ENCODE data around the gene MAN1A2.

Gene MAN1A2

DNA sequence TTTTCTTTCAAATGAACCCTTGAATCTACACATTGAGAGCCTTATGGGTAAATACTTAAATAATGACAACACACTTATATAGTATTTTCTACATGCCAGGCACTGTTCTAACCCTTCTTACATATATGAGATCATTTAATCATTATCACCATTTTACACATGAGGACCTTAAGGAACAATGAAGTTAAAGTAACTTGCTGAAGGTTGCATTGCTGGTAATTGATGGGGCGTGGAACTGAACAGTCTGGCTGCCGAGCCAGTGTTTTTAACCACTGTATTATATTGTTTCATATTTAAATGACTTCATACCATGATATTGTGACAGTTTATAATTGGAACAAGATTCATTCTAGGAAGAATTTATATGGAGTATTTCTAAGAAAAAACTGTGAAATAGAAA lies 126.7 kb downstream of the MAN1A2 start:
- no peaks in the 10 kb centered on the region for H3K4me1 ChIP-seq (ENCODE audit: insufficient read depth, low read length)
- ATAC-seq (ENCODE audit: insufficient read depth, low read depth): no peak
- no peak for TF ChIP-seq CTCF (IDR thresholded peaks at IDR 0.05; ENCODE audit: borderline replicate concordance, extremely low read depth, low read length, poor library complexity, severe bottlenecking)
- no peak for TF ChIP-seq EZH2 (IDR thresholded peaks at IDR 0.05; ENCODE audit: borderline replicate concordance, low read depth, low read length, severe bottlenecking)
- no peaks in the 10 kb centered on the region for H3K27me3 ChIP-seq (ENCODE audit: insufficient read depth, low read length, poor library complexity)
- H3K9ac ChIP-seq (ENCODE audit: low read depth, low read length): no peak overlapping the region
- no peaks in the 10 kb centered on the region for H4K20me1 ChIP-seq (ENCODE audit: insufficient read depth, low read length)
- no peak overlapping the region for H2AFZ ChIP-seq (ENCODE audit: low read depth, low read length)
- H3K9me3 ChIP-seq (ENCODE audit: insufficient read depth, low read length, severe bottlenecking): no peaks in the 10 kb centered on the region
- H3K4me3 ChIP-seq (ENCODE audit: low read depth in 1 of 2, low read length in 2 of 2): no peak overlapping the region
- no peak overlapping the region for H3K27ac ChIP-seq (ENCODE audit: low read length)
- no peaks in the 10 kb centered on the region for H3K36me3 ChIP-seq (ENCODE audit: insufficient read depth, low read length)
- no peak for DNase-seq
- no peaks in the 10 kb centered on the region for H3K79me2 ChIP-seq (ENCODE audit: insufficient read depth, low read length)
- H3K4me2 ChIP-seq (ENCODE audit: insufficient read depth, low read length): no peak overlapping the region

DNA sequence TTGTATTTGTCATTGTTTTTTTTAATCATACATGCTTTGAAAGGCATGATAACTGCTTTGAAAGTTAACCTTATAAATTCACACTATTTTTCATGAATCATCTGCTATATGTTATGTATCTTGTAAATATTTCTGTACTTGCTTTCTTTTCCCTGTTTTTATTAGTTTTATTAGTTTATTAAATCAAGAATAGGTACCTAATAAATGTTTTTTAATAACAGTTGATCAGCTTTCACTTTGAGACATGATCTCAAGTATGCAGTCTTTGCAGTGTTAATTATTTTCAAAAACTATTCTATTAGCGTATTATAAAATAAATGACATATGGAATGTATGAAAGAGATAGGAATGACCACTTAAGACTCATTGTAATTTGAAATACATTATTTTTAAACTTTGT lies 127.8 kb downstream of the MAN1A2 start:
- Histone ChIP-seq H2AFZ (ENCODE audit: low read depth, low read length) (no peak overlapping the region), H3K4me1 (ENCODE audit: insufficient read depth, low read length) (no peaks in the 10 kb centered on the region), H3K9ac (ENCODE audit: low read depth, low read length) (no peak overlapping the region), H3K27me3 (ENCODE audit: insufficient read depth, low read length, poor library complexity) (no peaks in the 10 kb centered on the region), H3K79me2 (ENCODE audit: insufficient read depth, low read length) (no peaks in the 10 kb centered on the region), H3K36me3 (ENCODE audit: insufficient read depth, low read length) (peaks cover 4% of the 10 kb centered on the region; the same call in 1 of the 2 replicates), H3K4me2 (ENCODE audit: insufficient read depth, low read length) (no peak overlapping the region), H4K20me1 (ENCODE audit: insufficient read depth, low read length) (no peaks in the 10 kb centered on the region), H3K27ac (ENCODE audit: low read length) (no peak overlapping the region), H3K9me3 (ENCODE audit: insufficient read depth, low read length, severe bottlenecking) (no peaks in the 10 kb centered on the region), H3K4me3 (ENCODE audit: low read depth in 1 of 2, low read length in 2 of 2) (no peak overlapping the region)
- DNase-seq (no peak), ATAC-seq (ENCODE audit: insufficient read depth, low read depth) (no peak)
- no peak for TF ChIP-seq CTCF (IDR thresholded peaks at IDR 0.05; ENCODE audit: borderline replicate concordance, extremely low read depth, low read length, poor library complexity, severe bottlenecking)
- TF ChIP-seq EZH2 (IDR thresholded peaks at IDR 0.05; ENCODE audit: borderline replicate concordance, low read depth, low read length, severe bottlenecking): no peak

- no peaks in the 10 kb centered on the region for H3K9me3 ChIP-seq (ENCODE audit: insufficient read depth, low read length, severe bottlenecking)
- H3K79me2 ChIP-seq (ENCODE audit: insufficient read depth, low read length): no peaks in the 10 kb centered on the region
- no peak for ATAC-seq (ENCODE audit: insufficient read depth, low read depth)
- no peak for DNase-seq
- H3K4me2 ChIP-seq (ENCODE audit: insufficient read depth, low read length): no peak overlapping the region
- no peak overlapping the region for H2AFZ ChIP-seq (ENCODE audit: low read depth, low read length)
- no peaks in the 10 kb centered on the region for H4K20me1 ChIP-seq (ENCODE audit: insufficient read depth, low read length)
- H3K9ac ChIP-seq (ENCODE audit: low read depth, low read length): no peak overlapping the region
- H3K4me3 ChIP-seq (ENCODE audit: low read depth in 1 of 2, low read length in 2 of 2): no peak overlapping the region
- H3K4me1 ChIP-seq (ENCODE audit: insufficient read depth, low read length): no peaks in the 10 kb centered on the region
- H3K36me3 ChIP-seq (ENCODE audit: insufficient read depth, low read length): peaks cover 8% of the 10 kb centered on the region; the same call in 1 of the 2 replicates
- H3K27me3 ChIP-seq (ENCODE audit: insufficient read depth, low read length, poor library complexity): no peaks in the 10 kb centered on the region
- no peak for TF ChIP-seq EZH2 (IDR thresholded peaks at IDR 0.05; ENCODE audit: borderline replicate concordance, low read depth, low read length, severe bottlenecking)
- TF ChIP-seq CTCF (IDR thresholded peaks at IDR 0.05; ENCODE audit: borderline replicate concordance, extremely low read depth, low read length, poor library complexity, severe bottlenecking): no peak
- H3K27ac ChIP-seq (ENCODE audit: low read length): no peak overlapping the region
Measured at GRCh38 chr1:117499071-117499470, 131.8 kb downstream of the MAN1A2 start.

GRCh38 chr1:117500584-117500983 lies 133.3 kb downstream of the MAN1A2 start:
- Histone ChIP-seq H3K9ac (ENCODE audit: low read depth, low read length) (no peak overlapping the region), H3K4me2 (ENCODE audit: insufficient read depth, low read length) (no peak overlapping the region), H3K4me1 (ENCODE audit: insufficient read depth, low read length) (no peaks in the 10 kb centered on the region), H3K79me2 (ENCODE audit: insufficient read depth, low read length) (no peaks in the 10 kb centered on the region), H3K9me3 (ENCODE audit: insufficient read depth, low read length, severe bottlenecking) (no peaks in the 10 kb centered on the region), H3K4me3 (ENCODE audit: low read depth in 1 of 2, low read length in 2 of 2) (no peak overlapping the region), H2AFZ (ENCODE audit: low read depth, low read length) (no peak overlapping the region), H3K36me3 (ENCODE audit: insufficient read depth, low read length) (peaks cover 8% of the 10 kb centered on the region; the same call in 1 of the 2 replicates), H4K20me1 (ENCODE audit: insufficient read depth, low read length) (no peaks in the 10 kb centered on the region), H3K27me3 (ENCODE audit: insufficient read depth, low read length, poor library complexity) (no peaks in the 10 kb centered on the region), H3K27ac (ENCODE audit: low read length) (no peak overlapping the region)
- DNase-seq: no peak
- ATAC-seq (ENCODE audit: insufficient read depth, low read depth): no peak
- no peak for TF ChIP-seq EZH2 (IDR thresholded peaks at IDR 0.05; ENCODE audit: borderline replicate concordance, low read depth, low read length, severe bottlenecking)
- TF ChIP-seq CTCF (IDR thresholded peaks at IDR 0.05; ENCODE audit: borderline replicate concordance, extremely low read depth, low read length, poor library complexity, severe bottlenecking): no peak

All from DND-41 (cell line).